GM21717 (cell line): Measurements from ENCODE around the gene GPR153.

ENCODE experiments used
- ATAC-seq: cut with Tn5 transposase; IDR thresholded peaks from one replicate; pipeline ENCODE4 v1.9.1; 2021; ENCODE audit warnings: mild to moderate bottlenecking, moderate library complexity; ENCODE audit not compliant: unreplicated experiment

The GPR153 gene

GRCh38 chr1:6249739-6250689, 10.9 kb downstream of the GPR153 start:
- no peak for ATAC-seq

- no peak for ATAC-seq
These were observed 11.8 kb downstream of the GPR153 start for GRCh38 chr1:6248932-6249738.

- no peak for ATAC-seq
These were observed 12.6 kb downstream of the GPR153 start for GRCh38 chr1:6248161-6248776.

GRCh38 chr1:6247651-6248050, 13.2 kb downstream of the GPR153 start:
- ATAC-seq: no peak

GRCh38 chr1:6246497-6247467, 14.1 kb downstream of the GPR153 start:
- no peak for ATAC-seq

GRCh38 chr1:6245869-6246496, 14.9 kb downstream of the GPR153 start:
- ATAC-seq: no peak

- no peak for ATAC-seq
These were observed 15.6 kb downstream of the GPR153 start for GRCh38 chr1:6245086-6245868.

GRCh38 chr1:6244401-6245049, 16.4 kb downstream of the GPR153 start:
- ATAC-seq: no peak

GRCh38 chr1:6243993-6244392, 16.9 kb downstream of the GPR153 start, which contains the start of gene HES3:
HES3 (plus strand) TSS chr1:6244179; CDS start chr1:6244366, 187 bp downstream.
- no peak for ATAC-seq

- ATAC-seq: no peak
These were observed 17.7 kb downstream of the GPR153 start for GRCh38 chr1:6243053-6243834.

- ATAC-seq: no peak
These were observed 18.8 kb downstream of the GPR153 start for GRCh38 chr1:6241887-6242740.

GRCh38 chr1:6241107-6241886, 19.6 kb downstream of the GPR153 start:
- no peak for ATAC-seq

- no peak for ATAC-seq
These were observed 20.7 kb downstream of the GPR153 start for GRCh38 chr1:6239950-6240768.

- no peak for ATAC-seq
These were observed 21.6 kb downstream of the GPR153 start for GRCh38 chr1:6239213-6239752.

- ATAC-seq: no peak
These were observed 23.8 kb downstream of the GPR153 start for GRCh38 chr1:6237093-6237492.
